ENCODE data around the gene GNPDA1.

DNA sequence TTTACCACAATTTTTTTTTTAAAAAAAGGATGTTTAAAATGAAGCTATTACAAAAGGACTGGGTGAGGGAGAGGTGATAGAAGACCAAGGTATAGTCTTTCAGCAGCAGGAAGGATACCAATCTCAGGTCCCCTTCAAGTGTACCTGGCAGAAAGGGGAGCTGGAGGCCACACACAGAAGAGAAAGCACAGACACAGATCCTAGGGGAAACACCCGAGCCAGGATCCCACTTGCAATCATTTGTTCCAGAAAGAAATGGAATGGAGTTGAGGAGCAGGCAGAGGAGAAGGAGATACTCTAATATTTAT lies 5.6 kb downstream of the GNPDA1 start:
- TF ChIP-seq, protein P1, sequence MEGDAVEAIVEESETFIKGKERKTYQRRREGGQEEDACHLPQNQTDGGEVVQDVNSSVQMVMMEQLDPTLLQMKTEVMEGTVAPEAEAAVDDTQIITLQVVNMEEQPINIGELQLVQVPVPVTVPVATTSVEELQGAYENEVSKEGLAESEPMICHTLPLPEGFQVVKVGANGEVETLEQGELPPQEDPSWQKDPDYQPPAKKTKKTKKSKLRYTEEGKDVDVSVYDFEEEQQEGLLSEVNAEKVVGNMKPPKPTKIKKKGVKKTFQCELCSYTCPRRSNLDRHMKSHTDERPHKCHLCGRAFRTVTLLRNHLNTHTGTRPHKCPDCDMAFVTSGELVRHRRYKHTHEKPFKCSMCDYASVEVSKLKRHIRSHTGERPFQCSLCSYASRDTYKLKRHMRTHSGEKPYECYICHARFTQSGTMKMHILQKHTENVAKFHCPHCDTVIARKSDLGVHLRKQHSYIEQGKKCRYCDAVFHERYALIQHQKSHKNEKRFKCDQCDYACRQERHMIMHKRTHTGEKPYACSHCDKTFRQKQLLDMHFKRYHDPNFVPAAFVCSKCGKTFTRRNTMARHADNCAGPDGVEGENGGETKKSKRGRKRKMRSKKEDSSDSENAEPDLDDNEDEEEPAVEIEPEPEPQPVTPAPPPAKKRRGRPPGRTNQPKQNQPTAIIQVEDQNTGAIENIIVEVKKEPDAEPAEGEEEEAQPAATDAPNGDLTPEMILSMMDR (IDR thresholded peaks at IDR 0.05) = no peak
- TF ChIP-seq POLR2A (IDR thresholded peaks at IDR 0.05) = no peak

Data from body of pancreas (tissue), 4 donors.